Glomerular visceral epithelial cell (primary cell): ENCODE data around the gene SIDT2.

Experiments used
- DNase-seq: peaks from one replicate; pipeline ENCODE4 v3.0.0-alpha.2; 2016; ENCODE audit errors: extremely low spot score

The SIDT2 gene

GRCh38 chr11:117221775-117222517 is 43.4 kb downstream of the SIDT2 start:
- no peak for DNase-seq

- DNase-seq, result no peak
These were observed 44.6 kb downstream of the SIDT2 start for GRCh38 chr11:117222991-117223740.

GRCh38 chr11:117223741-117224689 is 45.5 kb downstream of the SIDT2 start:
- DNase-seq, result no peak

- no peak for DNase-seq
These were observed 47.1 kb downstream of the SIDT2 start for GRCh38 chr11:117225553-117226170.

- peak; percentile 76 for DNase-seq
These were observed 48.1 kb downstream of the SIDT2 start for GRCh38 chr11:117226388-117227385.

- no peak for DNase-seq
These were observed 49.5 kb downstream of the SIDT2 start for GRCh38 chr11:117228091-117228490.

- DNase-seq, result no peak
These were observed 50.9 kb downstream of the SIDT2 start for GRCh38 chr11:117229411-117229810.

GRCh38 chr11:117229931-117230285 is 51.4 kb downstream of the SIDT2 start:
- DNase-seq, result no peak

GRCh38 chr11:117230286-117230961 is 51.9 kb downstream of the SIDT2 start:
- no peak for DNase-seq

- no peak for DNase-seq
These were observed 52.7 kb downstream of the SIDT2 start for GRCh38 chr11:117230999-117231841.

- DNase-seq, result no peak
These were observed 53.2 kb downstream of the SIDT2 start, which contains the start of gene PCSK7 for GRCh38 chr11:117231842-117232091. TSS of gene PCSK7 (minus strand) at chr11:117232073. CDS start at chr11:117229844, 2,229 bp downstream.

- peak; percentile 81 for DNase-seq
These were observed 53.7 kb downstream of the SIDT2 start, which contains the start of gene RNF214 for GRCh38 chr11:117232092-117232878. TSS of gene RNF214 (plus strand) at chr11:117232671. CDS start at chr11:117234273, 1,602 bp downstream.

GRCh38 chr11:117232911-117233409 is 54.4 kb downstream of the SIDT2 start:
- no peak for DNase-seq

GRCh38 chr11:117238221-117238620 is 59.7 kb downstream of the SIDT2 start:
- DNase-seq, result no peak

- peak; percentile 55 for DNase-seq
These were observed 60.8 kb downstream of the SIDT2 start for GRCh38 chr11:117239295-117239694.
